Kidney (tissue), 14 donors: Measurements from ENCODE around the gene LTBP2. TPM values are rescaled to one million over a fixed set of nuclear protein-coding genes. Genes with fewer than 3 reads are reported as not detected.

ENCODE experiments used
- DNase-seq, 5 donors: peaks; one replicate each; pipeline ENCODE4 v3.0.0-alpha.2; 2013 to 2020
- FAIRE-seq: peaks from 2 replicates; lab custom pipeline; 2012; peaks lifted over from hg19 to GRCh38; lab: Jason Lieb, UNC
- H3K27ac ChIP-seq, 2 donors: one replicate each; pipeline ENCODE4 v1.7.0; 2013; ENCODE audit warnings: low read depth in 2 of 2, low read length in 2 of 2, inconsistent platforms in 1 of 2
- H3K27me3 ChIP-seq: one replicate; pipeline ENCODE4 v1.7.1; 2013; ENCODE audit warnings: low read length, inconsistent platforms; ENCODE audit not compliant: control insufficient read depth, insufficient read depth
- H3K36me3 ChIP-seq, 3 donors: one replicate each; pipeline versions ENCODE4 v1.7.0 to v1.7.1; 2013; ENCODE audit warnings: low read length in 3 of 3, control low read depth in 1 of 3, inconsistent platforms in 1 of 3; ENCODE audit not compliant: insufficient read depth in 3 of 3, control insufficient read depth in 2 of 3
- H3K4me1 ChIP-seq, 3 donors: one replicate each; pipeline versions ENCODE4 v1.7.0 to v1.7.1; 2013; ENCODE audit warnings: low read length in 3 of 3, inconsistent platforms in 1 of 3, low read depth in 1 of 3; ENCODE audit not compliant: control insufficient read depth in 2 of 3, insufficient read depth in 2 of 3
- H3K4me3 ChIP-seq, 3 donors: one replicate each; pipeline versions ENCODE4 v1.7.0 to v1.8.1; 2013; ENCODE audit warnings: low read length in 3 of 3, control low read depth in 1 of 3, inconsistent platforms in 1 of 3
- H3K9ac ChIP-seq, 3 donors: one replicate each; pipeline versions ENCODE4 v1.7.0 to v1.7.1; 2013; ENCODE audit warnings: low read length in 3 of 3, control low read depth in 1 of 3, inconsistent platforms in 1 of 3
- H3K9me3 ChIP-seq, 3 donors: one replicate each; pipeline versions ENCODE4 v1.7.0 to v1.7.1; 2013; ENCODE audit warnings: low read length in 3 of 3, control low read depth in 1 of 3, inconsistent platforms in 1 of 3; ENCODE audit not compliant: control insufficient read depth in 2 of 3, insufficient read depth in 1 of 3
- intact Hi-C: fragments of 100-400 bp; cut with DNase I; formaldehyde crosslinking; loops from one replicate; pipeline ENCODE4 v1.11.1; 2022
- polyA plus RNA-seq: library from polyadenylated mRNA; stranded (reverse); fragments of 350-450 nt; fragmentation: Illumina TruSeq; extraction: RNeasy Lipid Tissue Mini Kit (QIAGEN cat#74804); gene quantifications from one replicate; pipeline ENCODE4 v1.2.3, GENCODE V29; 2014; ENCODE audit warnings: low read depth, low replicate concordance; ENCODE audit not compliant: insufficient read depth
- total RNA-seq: library from RNA; stranded (reverse); fragmentation: NEBNext Ultra II Directional; extraction: Animal tissue kit (Norgen Biotek cat#: 25700); gene quantifications from one replicate; pipeline ENCODE4 v1.2.1, GENCODE V29; 2021
- TF ChIP-seq, protein P1 (sequence below): IDR thresholded peaks from 3 replicates; pipeline ENCODE4 v1.5.1; 2012; ENCODE audit warnings: mild to moderate bottlenecking, moderate library complexity, borderline replicate concordance; ENCODE audit not compliant: insufficient read depth; ENCODE audit errors: extremely low read depth
- donor health status: control.
- donor health status: control.
- donor health status: control.
- donor health status: control.
- donor health status: control.
- donor health status: DM: yes; HTN: yes; CAD: no.
- donor health status: Normal renal cell carcinoma (clear cell type).

The LTBP2 gene
- total and polyA plus RNA-seq, 2 donors from 2014 or later, result 2.9 to 10.4 TPM

DNA sequence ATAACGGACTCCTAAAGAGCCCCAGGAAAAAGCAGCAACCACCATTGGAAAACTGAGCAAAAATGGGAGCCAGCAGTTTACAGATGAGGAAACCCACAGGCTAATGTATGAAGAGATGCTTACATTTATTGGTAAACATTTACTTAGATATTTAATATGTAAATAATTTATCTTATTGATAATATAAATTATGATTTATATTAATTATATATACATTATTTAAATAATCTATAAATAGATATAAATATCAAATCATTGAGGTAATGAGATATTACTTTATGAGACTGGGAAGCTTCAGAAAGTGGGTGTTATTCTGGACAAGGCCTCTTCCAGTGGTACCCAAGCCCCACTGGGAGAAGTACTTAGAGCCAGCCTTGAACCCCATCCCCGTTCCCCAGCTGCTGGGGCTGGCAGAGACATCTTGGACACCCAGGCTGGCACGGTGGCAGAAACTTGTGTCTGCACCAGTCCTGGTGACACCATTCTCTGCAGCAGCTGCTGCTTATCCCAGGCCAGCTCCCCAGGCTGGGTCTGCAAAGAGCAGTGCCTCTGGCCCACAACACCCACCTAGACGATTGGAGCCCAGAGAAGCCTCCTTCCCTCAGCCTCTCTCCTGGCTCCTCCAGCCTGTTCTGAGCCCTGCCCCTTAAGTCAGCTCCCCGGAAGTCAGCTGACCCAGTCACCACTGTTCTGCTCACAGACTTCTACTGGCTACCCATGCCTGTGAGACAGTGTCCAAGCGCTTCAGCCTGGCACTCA is 92.5 kb downstream of the LTBP2 start:
- no peak overlapping the region for H3K4me3 ChIP-seq
- H3K27ac ChIP-seq, result no peak overlapping the region
- H3K9me3 ChIP-seq, result no peaks in the 10 kb centered on the region
- intact Hi-C loops, result no loop called here
- FAIRE-seq (no peak), DNase-seq (peak in 1 of 5 donors; percentile 57)
- no peaks in the 10 kb centered on the region for H3K4me1 ChIP-seq
- H3K9ac ChIP-seq, result no peak overlapping the region
- H3K27me3 ChIP-seq, result no peaks in the 10 kb centered on the region
- H3K36me3 ChIP-seq, result peaks cover 0 to 4% (median 0%) of the 10 kb centered on the region in 3 donors
- TF ChIP-seq, protein P1, sequence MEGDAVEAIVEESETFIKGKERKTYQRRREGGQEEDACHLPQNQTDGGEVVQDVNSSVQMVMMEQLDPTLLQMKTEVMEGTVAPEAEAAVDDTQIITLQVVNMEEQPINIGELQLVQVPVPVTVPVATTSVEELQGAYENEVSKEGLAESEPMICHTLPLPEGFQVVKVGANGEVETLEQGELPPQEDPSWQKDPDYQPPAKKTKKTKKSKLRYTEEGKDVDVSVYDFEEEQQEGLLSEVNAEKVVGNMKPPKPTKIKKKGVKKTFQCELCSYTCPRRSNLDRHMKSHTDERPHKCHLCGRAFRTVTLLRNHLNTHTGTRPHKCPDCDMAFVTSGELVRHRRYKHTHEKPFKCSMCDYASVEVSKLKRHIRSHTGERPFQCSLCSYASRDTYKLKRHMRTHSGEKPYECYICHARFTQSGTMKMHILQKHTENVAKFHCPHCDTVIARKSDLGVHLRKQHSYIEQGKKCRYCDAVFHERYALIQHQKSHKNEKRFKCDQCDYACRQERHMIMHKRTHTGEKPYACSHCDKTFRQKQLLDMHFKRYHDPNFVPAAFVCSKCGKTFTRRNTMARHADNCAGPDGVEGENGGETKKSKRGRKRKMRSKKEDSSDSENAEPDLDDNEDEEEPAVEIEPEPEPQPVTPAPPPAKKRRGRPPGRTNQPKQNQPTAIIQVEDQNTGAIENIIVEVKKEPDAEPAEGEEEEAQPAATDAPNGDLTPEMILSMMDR, result no peak

DNA sequence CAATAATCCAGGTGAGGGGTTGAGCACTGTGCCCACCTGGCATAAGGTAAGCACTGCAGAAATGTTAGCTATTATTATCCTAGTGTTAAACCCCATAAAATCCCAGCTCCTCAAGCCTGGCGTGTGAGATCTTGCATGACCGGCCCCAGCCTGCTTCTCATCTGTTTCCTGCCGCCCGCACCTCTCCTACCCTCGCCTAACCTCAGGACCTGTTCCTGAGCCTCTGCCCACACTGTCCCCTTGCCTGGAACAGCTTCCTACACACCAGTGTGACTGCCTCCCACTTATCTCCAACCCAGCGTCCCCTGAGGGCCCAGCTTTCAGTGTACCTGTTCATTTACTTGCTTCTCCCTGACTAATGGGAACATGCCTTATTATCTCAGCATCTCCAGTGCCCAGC is 93.8 kb downstream of the LTBP2 start:
- TF ChIP-seq, protein P1, result no peak
- Histone ChIP-seq H3K36me3 (peaks cover 0 to 4% (median 0%) of the 10 kb centered on the region in 3 donors), H3K27me3 (no peaks in the 10 kb centered on the region), H3K4me3 (no peak overlapping the region), H3K9ac (no peak overlapping the region), H3K27ac (no peak overlapping the region), H3K4me1 (no peaks in the 10 kb centered on the region), H3K9me3 (no peaks in the 10 kb centered on the region)
- no peak for FAIRE-seq
- DNase-seq, result peak in 1 of 5 donors; percentile 34
- intact Hi-C loops, result no loop called here

DNA sequence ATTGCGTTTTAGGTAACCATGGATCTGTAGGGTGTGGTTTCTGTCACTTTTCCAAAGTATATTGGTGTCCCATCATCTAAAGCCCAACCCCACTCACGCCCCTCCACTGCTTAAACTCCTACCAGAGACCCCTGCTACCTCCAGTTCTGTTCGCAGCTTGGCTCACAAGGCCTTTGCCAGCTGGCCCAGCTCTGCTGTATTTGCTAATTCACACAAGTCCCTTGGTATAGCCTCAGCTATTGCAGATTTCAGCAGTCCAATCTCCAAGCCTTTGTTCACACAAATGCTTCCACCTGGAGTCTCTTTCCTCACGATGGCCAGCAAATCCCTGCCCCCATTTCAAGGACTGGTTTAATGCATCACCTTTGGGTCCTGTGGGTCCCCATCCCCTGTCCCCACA is 94.3 kb downstream of the LTBP2 start:
- Histone ChIP-seq H3K27me3 (no peaks in the 10 kb centered on the region), H3K4me3 (no peak overlapping the region), H3K9me3 (no peaks in the 10 kb centered on the region), H3K4me1 (no peaks in the 10 kb centered on the region), H3K36me3 (peaks cover 0 to 4% (median 0%) of the 10 kb centered on the region in 3 donors), H3K27ac (no peak overlapping the region), H3K9ac (no peak overlapping the region)
- TF ChIP-seq, protein P1, result no peak
- intact Hi-C loops, result no loop called here
- FAIRE-seq, result no peak
- peak in 1 of 5 donors; percentile 25 for DNase-seq
